ENCODE data around the gene TNRC6B.

GRCh38 chr22:40334060-40334459 is 156.3 kb downstream of the TNRC6B start:
- TF ChIP-seq CTCF (optimal IDR thresholded peaks at IDR 0.05 in 1 of 3, IDR thresholded peaks at IDR 0.05 in 1 of 3, conservative IDR thresholded peaks at IDR 0.05 in 1 of 3; ENCODE audit: extremely low read depth in 1 of 3, insufficient read depth in 2 of 3, low read length in 3 of 3) (no peak), EZH2 (IDR thresholded peaks at IDR 0.05; ENCODE audit: low read length) (no peak)

All from keratinocyte (primary cell).